Vagina (tissue), 2 donors: ENCODE results near the gene HSDL1.

ENCODE experiments used
- POLR2A ChIP-seq, 2 donors: fragments of 450-650 bp; IDR thresholded peaks; one replicate each; pipeline ENCODE4 v1.6.1; 2017; ENCODE audit warnings: antibody characterized with exemption in 2 of 2, mild to moderate bottlenecking in 2 of 2, moderate library complexity in 2 of 2
- POLR2AphosphoS5 ChIP-seq, 2 donors: sonication (generic); formaldehyde crosslinking; IDR thresholded peaks; one replicate each; pipeline ENCODE4 v1.9.0; 2017; ENCODE audit warnings: antibody characterized with exemption in 2 of 2, mild to moderate bottlenecking in 2 of 2, low read depth in 1 of 2; ENCODE audit not compliant: insufficient read depth in 1 of 2

GRCh38 chr16:84184775-84185174, 39.8 kb upstream of the HSDL1 start:
- TF ChIP-seq POLR2A (IDR thresholded peaks at IDR 0.05) (no peak), POLR2AphosphoS5 (IDR thresholded peaks at IDR 0.05; ENCODE audit: insufficient read depth in 1 of 2, low read depth in 1 of 2) (no peak)
